HG03159 (cell line): ENCODE results near the gene GK2.

Experiments used
- ATAC-seq: cut with Tn5 transposase; IDR thresholded peaks from one replicate; pipeline ENCODE4 v1.9.1; 2021; ENCODE audit warnings: mild to moderate bottlenecking, moderate library complexity; ENCODE audit not compliant: unreplicated experiment

Gene GK2

GRCh38 chr4:79408063-79408462, at the start of gene GK2:
GK2 (minus strand) TSS chr4:79408228; CDS start chr4:79408200, 28 bp downstream.
- ATAC-seq = no peak

- no peak for ATAC-seq
Observed at GRCh38 chr4:79455216-79455615, 47.2 kb upstream of the GK2 start.

DNA sequence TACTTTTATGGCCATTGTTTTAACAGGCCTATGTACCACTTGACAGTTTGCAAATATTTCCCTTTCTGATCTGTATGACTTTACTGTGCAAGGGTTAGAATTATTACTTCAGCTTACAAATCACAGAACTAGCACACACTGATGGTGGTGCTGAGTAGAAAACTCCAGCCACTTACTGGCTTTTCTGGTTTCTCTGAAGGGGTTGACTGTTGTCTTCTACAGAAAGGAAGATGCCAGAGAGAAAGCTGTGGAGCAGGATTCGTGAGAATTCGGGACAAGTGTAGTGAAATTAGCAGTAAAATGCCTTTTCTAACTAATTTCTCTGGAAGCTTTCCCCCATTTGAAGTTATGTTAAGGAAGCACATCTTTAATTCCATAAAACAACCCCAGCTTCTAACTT, 46.6 kb upstream of the GK2 start:
- ATAC-seq = no peak

DNA sequence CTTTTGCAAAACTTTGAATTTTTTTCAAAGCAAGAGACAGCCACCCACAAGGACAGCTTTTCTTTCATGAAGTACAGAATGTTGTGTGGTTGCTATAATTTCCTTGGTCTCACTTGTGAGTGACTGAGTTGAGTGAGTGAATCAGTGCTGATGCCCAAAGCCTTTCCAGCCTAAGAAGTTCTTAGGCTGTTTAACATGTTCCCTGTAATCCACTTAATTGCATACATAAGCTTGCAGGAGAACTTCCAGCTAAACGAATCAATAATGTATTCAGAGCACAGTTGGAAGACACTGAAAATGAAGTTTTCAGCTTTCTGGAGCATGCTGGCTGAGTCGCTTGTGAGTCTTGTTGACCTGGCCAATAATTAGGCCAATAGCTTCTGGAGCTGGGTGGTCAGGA, 42.0 kb upstream of the GK2 start:
- no peak for ATAC-seq

- no peak for ATAC-seq
Observed at GRCh38 chr4:79446145-79446544, 38.1 kb upstream of the GK2 start.

DNA sequence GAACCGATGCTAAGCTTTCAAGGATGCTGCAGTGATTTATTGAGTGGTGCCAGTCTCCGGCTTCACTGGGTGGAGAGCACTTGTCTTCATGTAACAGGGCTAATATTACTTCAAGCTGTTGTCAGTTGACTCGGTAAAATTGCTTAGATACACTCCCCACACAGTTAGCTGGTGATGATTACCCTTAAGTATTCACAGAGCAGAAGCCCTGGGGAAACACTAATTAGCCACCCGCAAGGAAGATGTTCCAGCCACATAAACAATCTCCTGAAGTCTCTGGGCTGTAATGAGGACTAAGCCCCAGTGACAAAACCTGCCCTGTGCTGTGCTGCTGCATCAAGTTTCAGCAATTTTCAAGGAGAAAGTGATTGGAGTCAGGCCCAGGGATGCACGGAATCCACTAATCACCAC, 37.3 kb upstream of the GK2 start:
- no peak for ATAC-seq

DNA sequence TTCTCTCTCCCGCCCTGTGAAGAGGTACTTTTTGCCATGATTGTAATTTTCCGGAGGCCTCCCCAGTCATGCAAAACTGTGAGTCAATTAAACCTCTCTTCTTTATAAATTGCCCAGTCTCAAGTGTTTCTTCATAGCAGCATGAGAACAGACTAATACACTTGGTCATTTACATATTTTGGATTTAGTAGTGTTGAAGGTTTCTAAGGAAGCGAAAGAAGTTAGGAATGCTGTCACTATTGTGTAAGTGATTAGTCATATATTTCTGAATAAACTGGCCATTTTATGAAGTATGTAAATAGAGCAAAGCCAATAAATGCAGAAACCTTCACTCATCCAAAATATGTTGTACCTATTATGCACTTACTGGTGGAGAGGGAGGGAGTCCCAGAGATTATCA, 34.4 kb upstream of the GK2 start:
- no peak for ATAC-seq

DNA sequence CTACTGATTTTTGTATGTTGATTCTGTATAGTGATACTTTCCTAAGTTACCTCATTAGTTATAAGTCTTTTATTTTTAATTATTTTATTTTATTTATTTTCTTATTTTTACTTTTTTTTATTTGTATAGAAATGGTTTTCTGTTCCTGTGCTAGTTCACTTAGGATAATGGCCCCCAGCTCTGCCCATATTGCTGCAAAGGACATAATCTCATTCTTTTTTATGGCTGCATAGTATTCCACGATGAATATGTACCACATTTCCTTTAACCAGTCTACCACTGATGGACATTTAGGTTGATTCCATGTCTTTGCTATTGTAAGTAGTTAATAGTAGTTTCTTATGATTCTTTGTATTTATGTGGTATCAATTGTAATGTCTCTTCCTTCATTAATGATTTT, 31.5 kb upstream of the GK2 start:
- ATAC-seq = no peak

DNA sequence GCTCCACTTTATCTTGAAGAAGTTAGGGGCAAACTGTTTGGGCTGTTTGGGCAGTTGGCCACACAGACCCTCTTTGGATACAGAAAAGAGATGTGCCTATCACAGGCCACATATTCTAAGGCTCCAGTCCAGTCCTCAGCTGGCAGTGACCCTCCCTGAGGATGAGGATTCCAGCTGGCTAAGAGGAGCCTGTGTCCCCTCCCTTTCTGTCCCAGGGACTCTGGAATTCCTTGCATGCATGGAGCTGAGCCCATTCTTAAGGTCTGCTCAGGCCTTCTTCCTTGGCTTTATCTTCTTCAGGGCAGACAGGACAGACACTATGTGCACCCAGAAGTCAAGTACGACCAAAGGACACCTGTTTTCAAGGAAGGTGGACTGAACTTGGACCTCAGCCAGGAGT, 23.8 kb upstream of the GK2 start:
- no peak for ATAC-seq

GRCh38 chr4:79429113-79429903, 21.3 kb upstream of the GK2 start:
- ATAC-seq = no peak

- no peak for ATAC-seq
Observed at GRCh38 chr4:79426989-79427388, 19.0 kb upstream of the GK2 start.

- ATAC-seq = no peak
Observed at GRCh38 chr4:79425586-79425985, 17.6 kb upstream of the GK2 start.

GRCh38 chr4:79421483-79421882, 13.5 kb upstream of the GK2 start:
- no peak for ATAC-seq

DNA sequence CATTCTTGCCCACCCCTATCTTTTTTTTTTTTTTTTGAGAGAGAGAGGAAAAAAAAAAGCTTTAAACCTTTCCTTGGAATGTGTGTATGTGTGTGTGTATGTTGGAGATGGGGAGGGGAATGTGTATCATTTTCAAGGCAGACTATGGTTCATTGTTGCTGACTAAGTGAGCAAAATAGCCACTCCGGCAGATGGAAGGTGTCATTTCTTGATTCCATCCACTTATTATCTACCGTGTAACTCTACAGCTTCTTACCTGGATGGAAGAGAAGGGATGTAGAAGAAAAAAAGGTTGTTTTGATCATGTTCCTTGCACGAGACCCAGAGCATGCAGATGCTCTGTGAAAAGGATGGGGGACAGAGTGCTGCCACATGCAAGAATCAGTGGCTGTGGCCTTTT, 5.9 kb upstream of the GK2 start:
- no peak for ATAC-seq

GRCh38 chr4:79413032-79413885, 5.2 kb upstream of the GK2 start:
- no peak for ATAC-seq

DNA sequence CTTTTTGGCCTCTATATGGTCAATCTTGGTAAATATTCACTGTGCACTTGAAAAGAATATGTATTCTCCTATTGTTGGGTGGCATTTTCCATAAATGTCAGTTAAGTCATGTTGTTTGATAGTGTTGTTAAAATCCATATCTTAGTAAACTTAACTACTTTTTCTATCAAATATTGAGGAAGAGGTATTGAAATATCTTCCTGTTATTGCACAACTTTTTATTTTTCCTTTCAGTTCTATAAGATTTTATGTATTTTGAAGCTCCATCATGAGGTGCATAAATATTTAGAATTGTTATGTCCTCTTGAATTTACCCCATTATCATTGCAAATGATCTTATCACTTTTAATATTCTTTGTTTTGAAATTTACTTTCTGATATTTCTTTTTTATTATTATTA, 3.4 kb downstream of the GK2 start:
- ATAC-seq = no peak

DNA sequence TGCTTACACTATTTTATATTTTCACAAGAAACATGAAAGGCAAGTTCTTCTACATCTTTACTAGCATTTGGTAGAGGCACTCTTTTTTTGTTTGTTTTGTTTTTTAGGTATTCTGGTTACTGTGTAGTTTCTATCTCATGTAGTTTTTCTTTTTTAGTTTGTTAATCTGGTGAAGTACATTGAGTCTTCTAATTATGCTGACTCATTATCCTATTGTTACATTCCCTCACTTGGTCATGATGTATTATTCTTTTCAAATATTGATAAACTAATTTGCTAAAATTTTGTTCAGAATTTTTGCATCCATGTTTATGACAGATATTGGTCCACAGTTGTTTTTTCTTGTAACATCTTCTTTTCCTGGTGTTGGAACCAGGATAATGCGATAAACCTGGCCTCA, 4.7 kb downstream of the GK2 start:
- no peak for ATAC-seq

- ATAC-seq = no peak
Observed at GRCh38 chr4:79402332-79402851, 5.6 kb downstream of the GK2 start.

DNA sequence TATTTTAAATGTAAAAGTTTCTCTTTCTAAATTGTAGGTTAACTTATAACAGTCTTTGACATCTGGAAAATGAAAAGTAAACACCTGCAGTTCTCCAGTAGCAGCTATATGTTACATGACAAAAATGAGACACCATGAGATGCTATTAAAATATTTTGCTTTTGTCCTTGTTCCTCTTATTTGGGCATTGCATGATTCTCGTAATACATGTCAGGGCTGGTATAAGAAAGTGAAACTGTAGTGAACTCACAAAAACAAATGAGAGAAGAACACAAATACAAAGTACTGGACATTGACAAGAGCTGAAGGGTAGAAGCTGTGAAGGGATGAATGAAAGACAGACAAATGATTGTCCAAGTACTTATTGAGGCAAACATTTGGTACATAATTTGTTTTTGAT, 9.0 kb downstream of the GK2 start:
- no peak for ATAC-seq

DNA sequence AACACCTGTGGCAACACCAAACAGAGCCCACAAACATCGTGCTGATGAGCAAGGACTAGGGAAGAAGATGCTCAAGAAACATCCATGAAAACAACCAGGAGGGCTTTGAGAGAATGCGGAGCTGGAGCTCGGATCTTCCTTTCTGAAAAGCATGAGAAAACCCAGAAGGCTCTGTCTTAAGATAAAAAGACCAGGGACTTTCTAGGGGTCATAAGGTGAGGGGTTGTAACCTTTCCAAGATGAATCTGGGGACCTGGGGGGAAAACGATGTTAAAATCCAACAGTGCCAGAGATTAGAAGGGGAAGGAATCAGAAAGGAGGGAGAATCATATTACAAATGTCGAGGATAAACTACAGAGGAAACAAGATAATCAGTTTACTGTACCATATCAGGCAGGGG, 10.1 kb downstream of the GK2 start:
- ATAC-seq = no peak

DNA sequence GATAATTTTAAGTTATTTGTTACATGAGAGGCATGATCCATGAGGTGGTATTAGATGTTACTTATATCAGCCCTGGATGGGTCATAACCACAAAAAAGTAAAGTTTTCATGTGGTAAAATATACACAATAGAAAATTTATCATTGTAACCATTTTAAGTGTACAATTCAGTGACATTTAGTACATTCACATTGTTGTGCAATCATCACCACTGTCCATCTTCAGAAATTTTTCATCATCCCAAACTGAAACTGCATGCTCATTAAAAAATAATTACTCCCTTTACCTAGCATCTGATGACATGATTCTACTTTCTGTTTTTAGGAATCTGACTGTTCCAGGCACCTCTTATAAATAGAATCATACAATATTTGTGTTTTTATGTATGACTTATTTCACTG, 11.2 kb downstream of the GK2 start:
- ATAC-seq = no peak

GRCh38 chr4:79395841-79396240, 12.2 kb downstream of the GK2 start:
- ATAC-seq = no peak
